Ovary (tissue), 9 donors: ENCODE data around the gene SFPQ. TPM values are rescaled to one million over a fixed set of nuclear protein-coding genes. Genes with fewer than 3 reads are reported as not detected.

Experiments used
- DNase-seq, 5 donors: peaks; one replicate each; pipeline ENCODE4 v3.0.0-alpha.2; 2019 to 2020
- H3K27ac ChIP-seq, 2 donors: fragments of 200-600 bp; one replicate each; pipeline versions ENCODE4 v1.5.1 to v1.8.0; 2019 to 2022
- H3K27me3 ChIP-seq: fragments of 200-600 bp; one replicate; pipeline ENCODE4 v1.8.0; 2022
- H3K36me3 ChIP-seq: fragments of 200-600 bp; sonication (generic); one replicate; pipeline ENCODE4 v1.5.1; 2019
- H3K4me1 ChIP-seq: one replicate; pipeline ENCODE4 v1.8.1; 2013; ENCODE audit warnings: mild to moderate bottlenecking, moderate library complexity; ENCODE audit not compliant: insufficient read depth
- H3K4me3 ChIP-seq: fragments of 200-600 bp; sonication (generic); one replicate; pipeline ENCODE4 v1.5.1; 2017
- H3K9me3 ChIP-seq, 2 donors: fragments of 200-600 bp in 1 of 2; sonication (generic) in 1 of 2; one replicate each; pipeline versions ENCODE4 v1.5.1 to v1.8.1; 2013 to 2019; ENCODE audit warnings: mild to moderate bottlenecking in 1 of 2, moderate library complexity in 1 of 2
- EP300 ChIP-seq: sonication (generic); formaldehyde crosslinking; IDR thresholded peaks from one replicate; pipeline ENCODE4 v1.6.1; 2017; ENCODE audit warnings: antibody characterized with exemption
- POLR2A ChIP-seq: fragments of 450-650 bp; IDR thresholded peaks from one replicate; pipeline ENCODE4 v1.6.1; 2017; ENCODE audit warnings: antibody characterized with exemption, mild to moderate bottlenecking, moderate library complexity
- WGBS, 3 donors: extraction: QIAGEN DNeasy Blood & Tissue Kit in 1 of 3; methylation state at CpG; one replicate each; pipeline versions ENCODE4 v1.1.5 to v1.1.7; 2013 to 2017; 5-methylcytosine and 5-hydroxymethylcytosine counted together
- intact Hi-C, 4 donors: fragments of 100-400 bp; cut with DNase I; formaldehyde crosslinking; loops; one replicate each; pipeline versions ENCODE4 v1.11.0 to v1.15.1; 2022 to 2023
- polyA plus RNA-seq, 2 donors: library from polyadenylated mRNA; stranded (reverse); fragments of 200-250 nt in 1 of 2; fragments of 350-450 nt in 1 of 2; fragmentation: Illumina TruSeq in 1 of 2; extraction: RNeasy Lipid Tissue Mini Kit (QIAGEN cat#74804) in 1 of 2; gene quantifications; one replicate each; pipeline ENCODE4 v1.2.3, GENCODE V29; 2013 to 2014
- total RNA-seq, 7 donors: library from RNA; depleted of rRNA in 2 of 7; stranded (reverse); fragments of >200 nt in 2 of 7; fragmentation: NEBNext Ultra II Directional in 3 of 7; extraction: Animal tissue kit (Norgen Biotek cat#: 25700) in 3 of 7; gene quantifications; one replicate each; pipeline versions ENCODE4 v1.1.0 to v1.2.4, GENCODE V29; 2016 to 2023
- TF ChIP-seq, protein P1 (sequence below), 3 donors: fragments of 450-650 bp in 2 of 3; fragments of 200-600 bp in 1 of 3; IDR thresholded peaks; one replicate each; pipeline versions ENCODE4 v1.5.1 to v1.8.0; 2016 to 2022; ENCODE audit warnings: antibody characterized with exemption in 3 of 3, mild to moderate bottlenecking in 1 of 3
- donor health status: DM: no; HTN: no; CAD: no; lungs with moderate emphysema.
- donor health status: DM: no; HTN: no; CAD: no.
- donor health status: Bipolar disorder and iron deficiency.
- donor health status: DM: yes; HTN: yes; CAD: no.
- donor health status: DM: no; HTN: no; CAD: no.
- donor health status: DM: yes; HTN: yes; CAD: no.

Gene SFPQ
- total and polyA plus RNA-seq, 9 donors = 205 to 295 (median 270) TPM

GRCh38 chr1:35201631-35202030, 8.7 kb upstream of the SFPQ start:
- Histone ChIP-seq H3K4me3 (no peak overlapping the region), H3K4me1 (no peaks in the 10 kb centered on the region), H3K36me3 (no peaks in the 10 kb centered on the region), H3K9me3 (no peaks in the 10 kb centered on the region), H3K27ac (no peak overlapping the region), H3K27me3 (no peaks in the 10 kb centered on the region)
- TF ChIP-seq EP300 = no peak
- TF ChIP-seq, protein P1, sequence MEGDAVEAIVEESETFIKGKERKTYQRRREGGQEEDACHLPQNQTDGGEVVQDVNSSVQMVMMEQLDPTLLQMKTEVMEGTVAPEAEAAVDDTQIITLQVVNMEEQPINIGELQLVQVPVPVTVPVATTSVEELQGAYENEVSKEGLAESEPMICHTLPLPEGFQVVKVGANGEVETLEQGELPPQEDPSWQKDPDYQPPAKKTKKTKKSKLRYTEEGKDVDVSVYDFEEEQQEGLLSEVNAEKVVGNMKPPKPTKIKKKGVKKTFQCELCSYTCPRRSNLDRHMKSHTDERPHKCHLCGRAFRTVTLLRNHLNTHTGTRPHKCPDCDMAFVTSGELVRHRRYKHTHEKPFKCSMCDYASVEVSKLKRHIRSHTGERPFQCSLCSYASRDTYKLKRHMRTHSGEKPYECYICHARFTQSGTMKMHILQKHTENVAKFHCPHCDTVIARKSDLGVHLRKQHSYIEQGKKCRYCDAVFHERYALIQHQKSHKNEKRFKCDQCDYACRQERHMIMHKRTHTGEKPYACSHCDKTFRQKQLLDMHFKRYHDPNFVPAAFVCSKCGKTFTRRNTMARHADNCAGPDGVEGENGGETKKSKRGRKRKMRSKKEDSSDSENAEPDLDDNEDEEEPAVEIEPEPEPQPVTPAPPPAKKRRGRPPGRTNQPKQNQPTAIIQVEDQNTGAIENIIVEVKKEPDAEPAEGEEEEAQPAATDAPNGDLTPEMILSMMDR (IDR thresholded peaks at IDR 0.05) = no peak
- no peak for TF ChIP-seq POLR2A
- intact Hi-C loops = loop anchor here in 1 of 4 donors (5.0 kb wide), 1 partner anchor 96 kb away; no protein-coding TSS in a partner anchor
- WGBS, 3 donors = 49 to 56% (median 51%) methylated on average over 2 of the region's 2 CpGs
- DNase-seq = no peak

DNA sequence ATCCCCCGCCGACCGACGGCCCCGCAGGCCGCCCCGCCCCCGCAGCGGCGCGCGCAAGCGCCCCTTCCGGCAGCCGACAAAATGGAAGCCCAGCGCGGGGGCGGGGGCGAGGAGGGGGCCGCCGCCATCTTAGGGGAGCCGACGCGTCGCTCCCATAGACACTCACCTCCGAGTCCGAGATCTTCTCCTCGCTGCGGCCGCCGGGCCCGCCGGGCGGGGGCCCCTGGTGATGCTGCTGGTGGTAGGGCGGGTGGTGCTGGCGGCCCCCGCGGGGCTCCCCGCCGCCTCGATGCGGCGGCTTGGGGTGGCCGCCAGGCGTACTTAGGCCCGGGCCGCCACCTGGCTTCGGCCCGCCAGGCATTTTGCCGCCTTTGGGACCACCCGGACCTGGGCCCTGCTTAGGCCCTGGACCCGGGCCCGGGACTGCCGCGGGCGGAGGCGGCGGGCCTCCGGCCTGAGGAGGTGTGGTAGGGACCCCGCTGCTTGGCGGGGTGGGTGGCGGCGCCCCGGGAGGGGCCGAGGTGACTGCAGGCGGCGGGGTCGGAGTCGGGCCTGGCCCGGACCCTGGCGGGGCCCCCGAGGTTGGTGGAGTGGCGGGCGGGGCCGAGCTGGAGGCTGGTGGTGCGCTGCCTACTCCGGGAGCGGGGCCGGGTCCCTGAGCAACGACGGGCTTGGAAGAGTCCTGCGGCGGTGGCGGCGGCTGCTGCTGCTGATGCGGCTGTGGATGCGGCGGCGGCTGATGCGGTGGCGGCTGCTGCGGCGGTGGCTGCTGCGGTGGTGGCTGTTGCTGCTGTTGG, 691 bp downstream of the SFPQ start:
- TF ChIP-seq, protein P1 (IDR thresholded peaks at IDR 0.05) = peak in 1 of 3 donors; percentile 45
- TF ChIP-seq EP300 = no peak
- 0 to 1% (median 1%) methylated on average over 68 to 94 of the region's 94 CpGs for WGBS, 3 donors
- Histone ChIP-seq H3K27ac (peak overlapping the region; percentile 99), H3K4me1 (peaks cover 2% of the 10 kb centered on the region), H3K9me3 (no peaks in the 10 kb centered on the region), H3K36me3 (no peaks in the 10 kb centered on the region), H3K4me3 (peak overlapping the region; percentile 91), H3K27me3 (no peaks in the 10 kb centered on the region)
- DNase-seq = peak; percentile 82 to 93 (median 87)
- intact Hi-C loops = loop anchor here in 2 of 4 donors (5.0 to 10.0 kb wide), 4 partner anchors 103 to 373 kb away; partner anchors contain the start of gene ZMYM6 (in 1 of the 2)

- H3K4me1 ChIP-seq = peaks cover 2% of the 10 kb centered on the region
- peak overlapping the region; percentile 91 for H3K4me3 ChIP-seq
- no peaks in the 10 kb centered on the region for H3K27me3 ChIP-seq
- intact Hi-C loops = loop anchor here in 2 of 4 donors (5.0 to 10.0 kb wide), 4 partner anchors 103 to 373 kb away; partner anchors contain the start of gene ZMYM6 (in 1 of the 2)
- no peak for DNase-seq
- H3K27ac ChIP-seq = peak overlapping the region; percentile 99
- 0 to 1% (median 1%) methylated on average over 25 of the region's 25 CpGs for WGBS, 3 donors
- H3K36me3 ChIP-seq = no peaks in the 10 kb centered on the region
- no peak for TF ChIP-seq POLR2A
- no peak for TF ChIP-seq EP300
- TF ChIP-seq, protein P1 (IDR thresholded peaks at IDR 0.05) = peak in 1 of 3 donors; percentile 11
- H3K9me3 ChIP-seq = no peaks in the 10 kb centered on the region
Measured at GRCh38 chr1:35191429-35192055, 1.4 kb downstream of the SFPQ start.

- H3K4me3 ChIP-seq = peak overlapping the region; percentile 91
- no peak overlapping the region for H3K27ac ChIP-seq
- no peaks in the 10 kb centered on the region for H3K27me3 ChIP-seq
- TF ChIP-seq POLR2A (no peak), EP300 (no peak)
- TF ChIP-seq, protein P1 (IDR thresholded peaks at IDR 0.05) = no peak
- WGBS, 3 donors = 1 to 3% (median 2%) methylated on average over 6 of the region's 6 CpGs
- DNase-seq = no peak
- peaks cover 4% of the 10 kb centered on the region for H3K4me1 ChIP-seq
- H3K9me3 ChIP-seq = no peaks in the 10 kb centered on the region
- no peaks in the 10 kb centered on the region for H3K36me3 ChIP-seq
- intact Hi-C loops = loop anchor here in 2 of 4 donors (5.0 to 10.0 kb wide), 4 partner anchors 104 to 374 kb away; partner anchors contain the start of gene ZMYM6 (in 1 of the 2)
Measured at GRCh38 chr1:35190784-35191183, 2.2 kb downstream of the SFPQ start.
